ENCODE results near the gene KLF8.

Gene KLF8

GRCh38 chrX:56289449-56289848, 57.3 kb downstream of the KLF8 start:
- Histone ChIP-seq H3K4me3 (no peak overlapping the region), H3K27ac (no peak overlapping the region)
- DNase-seq (ENCODE audit: low spot score): no peak
- TF ChIP-seq, protein P1, sequence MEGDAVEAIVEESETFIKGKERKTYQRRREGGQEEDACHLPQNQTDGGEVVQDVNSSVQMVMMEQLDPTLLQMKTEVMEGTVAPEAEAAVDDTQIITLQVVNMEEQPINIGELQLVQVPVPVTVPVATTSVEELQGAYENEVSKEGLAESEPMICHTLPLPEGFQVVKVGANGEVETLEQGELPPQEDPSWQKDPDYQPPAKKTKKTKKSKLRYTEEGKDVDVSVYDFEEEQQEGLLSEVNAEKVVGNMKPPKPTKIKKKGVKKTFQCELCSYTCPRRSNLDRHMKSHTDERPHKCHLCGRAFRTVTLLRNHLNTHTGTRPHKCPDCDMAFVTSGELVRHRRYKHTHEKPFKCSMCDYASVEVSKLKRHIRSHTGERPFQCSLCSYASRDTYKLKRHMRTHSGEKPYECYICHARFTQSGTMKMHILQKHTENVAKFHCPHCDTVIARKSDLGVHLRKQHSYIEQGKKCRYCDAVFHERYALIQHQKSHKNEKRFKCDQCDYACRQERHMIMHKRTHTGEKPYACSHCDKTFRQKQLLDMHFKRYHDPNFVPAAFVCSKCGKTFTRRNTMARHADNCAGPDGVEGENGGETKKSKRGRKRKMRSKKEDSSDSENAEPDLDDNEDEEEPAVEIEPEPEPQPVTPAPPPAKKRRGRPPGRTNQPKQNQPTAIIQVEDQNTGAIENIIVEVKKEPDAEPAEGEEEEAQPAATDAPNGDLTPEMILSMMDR (IDR thresholded peaks at IDR 0.05): no peak

DNA sequence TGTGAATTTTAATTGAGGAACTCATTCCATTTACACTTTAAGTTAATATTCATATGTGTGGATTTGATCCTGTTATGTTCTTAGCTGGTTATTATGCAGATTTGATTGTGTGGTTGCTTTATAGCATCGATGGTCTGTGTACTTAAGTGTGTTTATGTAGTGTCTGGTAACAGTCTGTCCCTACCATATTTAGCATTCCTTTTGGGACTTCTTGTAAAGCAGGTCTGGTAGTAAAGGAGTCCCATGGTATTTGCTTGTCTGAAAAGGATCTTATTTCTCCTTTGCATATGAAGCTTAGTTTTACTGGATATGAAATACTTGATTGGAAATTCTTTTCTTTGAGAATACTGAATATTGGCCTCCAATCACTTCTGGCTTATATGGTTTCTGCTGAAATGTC, 76.6 kb downstream of the KLF8 start:
- DNase-seq (ENCODE audit: low spot score): no peak
- H3K27ac ChIP-seq: no peak overlapping the region
- H3K4me3 ChIP-seq: no peak overlapping the region
- TF ChIP-seq, protein P1 (IDR thresholded peaks at IDR 0.05): no peak

- TF ChIP-seq, protein P1 (IDR thresholded peaks at IDR 0.05): no peak
- no peak overlapping the region for H3K4me3 ChIP-seq
- DNase-seq (ENCODE audit: low spot score): no peak
Measured at GRCh38 chrX:56309881-56310280, 77.7 kb downstream of the KLF8 start.

GRCh38 chrX:56310581-56310980, 78.4 kb downstream of the KLF8 start:
- TF ChIP-seq, protein P1 (IDR thresholded peaks at IDR 0.05): no peak
- H3K4me3 ChIP-seq: no peak overlapping the region
- DNase-seq (ENCODE audit: low spot score): no peak
- H3K27ac ChIP-seq: no peak overlapping the region

More at GRCh38 chrX:56309881-56310280, 77.7 kb downstream of the KLF8 start:
- H3K27ac ChIP-seq: no peak overlapping the region

- no peak for DNase-seq (ENCODE audit: low spot score)
- H3K27ac ChIP-seq: no peak overlapping the region
- TF ChIP-seq, protein P1 (IDR thresholded peaks at IDR 0.05): no peak
- H3K4me3 ChIP-seq: no peak overlapping the region
Measured at GRCh38 chrX:56313308-56313707, 81.2 kb downstream of the KLF8 start.

- no peak overlapping the region for H3K27ac ChIP-seq
- DNase-seq (ENCODE audit: low spot score): no peak
- TF ChIP-seq, protein P1 (IDR thresholded peaks at IDR 0.05): no peak
- no peak overlapping the region for H3K4me3 ChIP-seq
Measured at GRCh38 chrX:56314334-56314733, 82.2 kb downstream of the KLF8 start.

DNA sequence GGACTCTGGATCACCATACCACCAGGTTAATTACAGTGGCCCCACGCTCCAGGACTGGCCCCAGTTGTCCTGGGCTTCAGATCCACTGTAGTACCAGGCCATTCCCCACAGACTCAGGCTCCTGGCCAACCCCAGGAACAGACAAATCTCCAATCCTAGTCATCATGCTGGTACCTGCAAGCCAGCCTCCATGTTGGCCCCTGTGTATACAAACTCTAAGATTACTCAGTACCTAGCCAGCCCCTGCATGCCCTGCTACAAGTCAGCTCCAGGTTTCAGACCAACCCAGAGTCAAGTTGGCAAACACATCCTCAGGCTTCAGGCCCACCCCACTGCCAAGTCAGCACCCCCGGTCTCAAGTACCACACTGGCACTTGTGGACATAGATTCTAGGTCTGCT, 85.9 kb downstream of the KLF8 start:
- DNase-seq (ENCODE audit: low spot score): no peak
- TF ChIP-seq, protein P1 (IDR thresholded peaks at IDR 0.05): no peak
- Histone ChIP-seq H3K4me3 (no peak overlapping the region), H3K27ac (no peak overlapping the region)

All from coronary artery (tissue), 2 donors.